Activated CD8-positive, alpha-beta memory T cell treated with anti-CD3 and anti-CD28 coated beads for 1 hour (primary cell): ENCODE measurements around the gene SLC7A14.

Experiments used
- DNase-seq, 2 donors: peaks; one replicate each; pipeline ENCODE4 v3.0.0-alpha.2; 2020; ENCODE audit warnings: low read depth in 1 of 2; ENCODE audit errors: extremely low read depth in 1 of 2

The SLC7A14 gene

GRCh38 chr3:170475092-170475685 is 110.7 kb downstream of the SLC7A14 start:
- no peak for DNase-seq

- no peak for DNase-seq
Measured at GRCh38 chr3:170473358-170473757, 112.5 kb downstream of the SLC7A14 start.

GRCh38 chr3:170471149-170471548 is 114.7 kb downstream of the SLC7A14 start:
- DNase-seq = no peak

GRCh38 chr3:170470063-170471016 is 115.5 kb downstream of the SLC7A14 start:
- DNase-seq = no peak

GRCh38 chr3:170469151-170470062 is 116.5 kb downstream of the SLC7A14 start:
- no peak for DNase-seq

GRCh38 chr3:170467571-170468147 is 118.2 kb downstream of the SLC7A14 start:
- DNase-seq = no peak

- DNase-seq = no peak
Measured at GRCh38 chr3:170467007-170467406, 118.9 kb downstream of the SLC7A14 start.

- no peak for DNase-seq
Measured at GRCh38 chr3:170465955-170466354, 119.9 kb downstream of the SLC7A14 start.

GRCh38 chr3:170463011-170463410 is 122.9 kb downstream of the SLC7A14 start:
- DNase-seq = no peak

GRCh38 chr3:170458285-170458684 is 127.6 kb downstream of the SLC7A14 start:
- DNase-seq = no peak

- DNase-seq = no peak
Measured at GRCh38 chr3:170454509-170454908, 131.4 kb downstream of the SLC7A14 start.

GRCh38 chr3:170450039-170450438 is 135.8 kb downstream of the SLC7A14 start:
- DNase-seq = no peak

- no peak for DNase-seq
Measured at GRCh38 chr3:170448584-170448983, 137.3 kb downstream of the SLC7A14 start.

- DNase-seq = no peak
Measured at GRCh38 chr3:170443457-170443856, 142.4 kb downstream of the SLC7A14 start.

- no peak for DNase-seq
Measured at GRCh38 chr3:170442947-170443346, 142.9 kb downstream of the SLC7A14 start.

GRCh38 chr3:170441412-170441811 is 144.5 kb downstream of the SLC7A14 start:
- DNase-seq = no peak

- no peak for DNase-seq
Measured at GRCh38 chr3:170440344-170440743, 145.5 kb downstream of the SLC7A14 start.

- DNase-seq = no peak
Measured at GRCh38 chr3:170438836-170439235, 147.0 kb downstream of the SLC7A14 start.

GRCh38 chr3:170437696-170438407 is 148.0 kb downstream of the SLC7A14 start:
- no peak for DNase-seq

GRCh38 chr3:170437176-170437575 is 148.7 kb downstream of the SLC7A14 start:
- DNase-seq = no peak
